Mammary epithelial cell (primary cell): ENCODE results near the gene CREG1.

Source experiments
- CTCF ChIP-seq, 2 donors: IDR thresholded peaks in 1 of 2; conservative IDR thresholded peaks in 1 of 2; 2 replicates each; pipeline ENCODE4 v1.5.1; 2011 to 2012; ENCODE audit warnings: inconsistent platforms in 2 of 2, low read length in 2 of 2, mild to moderate bottlenecking in 2 of 2, control low read depth in 1 of 2, low read depth in 1 of 2; ENCODE audit not compliant: insufficient read depth in 1 of 2; ENCODE audit errors: extremely low read depth in 1 of 2
- EZH2 ChIP-seq: IDR thresholded peaks from 2 replicates; pipeline ENCODE4 v1.6.1; 2012; ENCODE audit warnings: low read length, inconsistent platforms, borderline replicate concordance

- TF ChIP-seq CTCF (conservative IDR thresholded peaks at IDR 0.05 in 1 of 2, IDR thresholded peaks at IDR 0.05 in 1 of 2; ENCODE audit: extremely low read depth in 1 of 2, insufficient read depth in 1 of 2, low read depth in 1 of 2, low read length in 2 of 2) (no peak), EZH2 (no peak)
These were observed 10.2 kb downstream of the CREG1 start for GRCh38 chr1:167543199-167543990.
